Upper lobe of left lung (tissue), 4 donors: ENCODE measurements around the gene IFI44.

Experiments
- EP300 ChIP-seq, 4 donors: sonication (generic); formaldehyde crosslinking; IDR thresholded peaks; one replicate each; pipeline ENCODE4 v1.5.1; 2017; ENCODE audit warnings: antibody characterized with exemption in 4 of 4, control low read depth in 2 of 4
- POLR2A ChIP-seq, 4 donors: fragments of 450-650 bp; IDR thresholded peaks; one replicate each; pipeline ENCODE4 v1.5.1; 2016 to 2017; ENCODE audit warnings: antibody characterized with exemption in 4 of 4, mild to moderate bottlenecking in 2 of 4
- TF ChIP-seq, protein P1 (sequence below), 6 experiments: fragments of 450-650 bp in 4 of 6; fragments of 200-600 bp in 2 of 6; sonication (generic) in 2 of 6; IDR thresholded peaks; one replicate each; pipeline ENCODE4 v1.5.1; 2016 to 2019; ENCODE audit warnings: antibody characterized with exemption in 6 of 6

DNA sequence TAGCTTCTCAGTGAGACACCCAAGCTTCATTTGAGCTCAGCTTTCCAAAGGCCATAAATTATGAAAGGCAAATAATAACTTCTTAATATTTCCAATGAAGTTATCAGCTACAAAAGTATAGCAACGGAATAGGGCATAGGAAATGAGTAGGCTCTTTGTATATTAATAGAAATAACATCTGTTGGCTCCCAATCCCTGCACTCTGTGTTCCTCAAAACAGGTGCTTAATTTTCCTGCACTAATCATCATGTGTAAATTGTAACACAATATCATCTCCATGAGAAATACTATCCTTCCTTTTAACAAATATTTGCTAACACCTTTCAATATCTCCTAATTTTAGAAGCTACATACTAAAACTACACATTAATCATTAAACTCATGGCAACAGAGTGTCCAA lies 48.6 kb upstream of the IFI44 start:
- no peak for TF ChIP-seq POLR2A (IDR thresholded peaks at IDR 0.05)
- TF ChIP-seq, protein P1, sequence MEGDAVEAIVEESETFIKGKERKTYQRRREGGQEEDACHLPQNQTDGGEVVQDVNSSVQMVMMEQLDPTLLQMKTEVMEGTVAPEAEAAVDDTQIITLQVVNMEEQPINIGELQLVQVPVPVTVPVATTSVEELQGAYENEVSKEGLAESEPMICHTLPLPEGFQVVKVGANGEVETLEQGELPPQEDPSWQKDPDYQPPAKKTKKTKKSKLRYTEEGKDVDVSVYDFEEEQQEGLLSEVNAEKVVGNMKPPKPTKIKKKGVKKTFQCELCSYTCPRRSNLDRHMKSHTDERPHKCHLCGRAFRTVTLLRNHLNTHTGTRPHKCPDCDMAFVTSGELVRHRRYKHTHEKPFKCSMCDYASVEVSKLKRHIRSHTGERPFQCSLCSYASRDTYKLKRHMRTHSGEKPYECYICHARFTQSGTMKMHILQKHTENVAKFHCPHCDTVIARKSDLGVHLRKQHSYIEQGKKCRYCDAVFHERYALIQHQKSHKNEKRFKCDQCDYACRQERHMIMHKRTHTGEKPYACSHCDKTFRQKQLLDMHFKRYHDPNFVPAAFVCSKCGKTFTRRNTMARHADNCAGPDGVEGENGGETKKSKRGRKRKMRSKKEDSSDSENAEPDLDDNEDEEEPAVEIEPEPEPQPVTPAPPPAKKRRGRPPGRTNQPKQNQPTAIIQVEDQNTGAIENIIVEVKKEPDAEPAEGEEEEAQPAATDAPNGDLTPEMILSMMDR (IDR thresholded peaks at IDR 0.05), result no peak
- TF ChIP-seq EP300 (IDR thresholded peaks at IDR 0.05), result no peak
